SK-N-SH (cell line): ENCODE data around the gene FARSB.

Experiments used
- EP300 ChIP-seq, 2 experiments: IDR thresholded peaks; 2 replicates each; pipeline versions ENCODE4 v1.4.0 to v1.6.1; 2012; ENCODE audit warnings: borderline replicate concordance in 1 of 2, low read depth in 1 of 2, low read length in 1 of 2
- FOSL2 ChIP-seq: IDR thresholded peaks from 2 replicates; pipeline ENCODE4 v1.4.0; 2012; ENCODE audit warnings: low read depth, mild to moderate bottlenecking, moderate library complexity, borderline replicate concordance
- MAX ChIP-seq: IDR thresholded peaks from 2 replicates; pipeline ENCODE4 v1.4.0; 2012; ENCODE audit warnings: low read depth
- MXI1 ChIP-seq: IDR thresholded peaks from 2 replicates; pipeline ENCODE4 v1.6.1; 2012; ENCODE audit warnings: mild to moderate bottlenecking, low read depth, low read length, improper control_type of control experiment
- POLR2AphosphoS5 ChIP-seq: IDR thresholded peaks from 2 replicates; pipeline ENCODE4 v1.6.1; 2012; ENCODE audit warnings: low read depth, low read length
- RAD21 ChIP-seq: IDR thresholded peaks from 2 replicates; pipeline ENCODE4 v1.6.1; 2012; ENCODE audit warnings: mild to moderate bottlenecking, low read length
- SIN3A ChIP-seq: IDR thresholded peaks from 2 replicates; pipeline ENCODE4 v1.6.1; 2012; ENCODE audit warnings: low read depth, mild to moderate bottlenecking, low read length, moderate library complexity, borderline replicate concordance
- TAF1 ChIP-seq: IDR thresholded peaks from 2 replicates; pipeline ENCODE4 v1.6.1; 2012; ENCODE audit warnings: low read depth, mild to moderate bottlenecking, low read length, moderate library complexity, borderline replicate concordance
- USF2 ChIP-seq: fragments of 150-350 bp; IDR thresholded peaks from 2 replicates; pipeline ENCODE4 v1.6.1; 2017; ENCODE audit warnings: antibody characterized with exemption, low read length, low read depth, borderline replicate concordance
- YY1 ChIP-seq: IDR thresholded peaks from 2 replicates; pipeline ENCODE4 v1.4.0; 2012; ENCODE audit warnings: low read depth, mild to moderate bottlenecking
- ZBTB33 ChIP-seq: IDR thresholded peaks from 2 replicates; pipeline ENCODE4 v1.4.0; 2012; ENCODE audit warnings: low read depth, borderline replicate concordance
- TF ChIP-seq, protein P1 (sequence below): fragments of 200-600 bp; sonication (generic); IDR thresholded peaks from 2 replicates; pipeline ENCODE4 v1.6.1; 2017; ENCODE audit warnings: antibody characterized with exemption, mild to moderate bottlenecking, moderate library complexity
- TF ChIP-seq, protein P2 (sequence below): IDR thresholded peaks from 2 replicates; pipeline ENCODE4 v1.4.0; 2012; ENCODE audit warnings: low read depth, borderline replicate concordance
- TF ChIP-seq, protein P3 (sequence below): IDR thresholded peaks from 2 replicates; pipeline ENCODE4 v1.6.1; 2012; ENCODE audit warnings: mild to moderate bottlenecking, low read depth, low read length, moderate library complexity

GRCh38 chr2:222637067-222637466 lies 18.8 kb downstream of the FARSB start:
- TF ChIP-seq, protein P1, sequence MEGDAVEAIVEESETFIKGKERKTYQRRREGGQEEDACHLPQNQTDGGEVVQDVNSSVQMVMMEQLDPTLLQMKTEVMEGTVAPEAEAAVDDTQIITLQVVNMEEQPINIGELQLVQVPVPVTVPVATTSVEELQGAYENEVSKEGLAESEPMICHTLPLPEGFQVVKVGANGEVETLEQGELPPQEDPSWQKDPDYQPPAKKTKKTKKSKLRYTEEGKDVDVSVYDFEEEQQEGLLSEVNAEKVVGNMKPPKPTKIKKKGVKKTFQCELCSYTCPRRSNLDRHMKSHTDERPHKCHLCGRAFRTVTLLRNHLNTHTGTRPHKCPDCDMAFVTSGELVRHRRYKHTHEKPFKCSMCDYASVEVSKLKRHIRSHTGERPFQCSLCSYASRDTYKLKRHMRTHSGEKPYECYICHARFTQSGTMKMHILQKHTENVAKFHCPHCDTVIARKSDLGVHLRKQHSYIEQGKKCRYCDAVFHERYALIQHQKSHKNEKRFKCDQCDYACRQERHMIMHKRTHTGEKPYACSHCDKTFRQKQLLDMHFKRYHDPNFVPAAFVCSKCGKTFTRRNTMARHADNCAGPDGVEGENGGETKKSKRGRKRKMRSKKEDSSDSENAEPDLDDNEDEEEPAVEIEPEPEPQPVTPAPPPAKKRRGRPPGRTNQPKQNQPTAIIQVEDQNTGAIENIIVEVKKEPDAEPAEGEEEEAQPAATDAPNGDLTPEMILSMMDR, result no peak
- TF ChIP-seq MAX (no peak), RAD21 (no peak), EP300 (IDR thresholded peaks at IDR 0.05; ENCODE audit: borderline replicate concordance in 1 of 2, low read depth in 1 of 2, low read length in 1 of 2) (no peak), ZBTB33 (no peak), SIN3A (no peak), FOSL2 (no peak), POLR2AphosphoS5 (no peak), MXI1 (no peak), TAF1 (no peak), YY1 (no peak), USF2 (no peak)
- TF ChIP-seq, protein P2, sequence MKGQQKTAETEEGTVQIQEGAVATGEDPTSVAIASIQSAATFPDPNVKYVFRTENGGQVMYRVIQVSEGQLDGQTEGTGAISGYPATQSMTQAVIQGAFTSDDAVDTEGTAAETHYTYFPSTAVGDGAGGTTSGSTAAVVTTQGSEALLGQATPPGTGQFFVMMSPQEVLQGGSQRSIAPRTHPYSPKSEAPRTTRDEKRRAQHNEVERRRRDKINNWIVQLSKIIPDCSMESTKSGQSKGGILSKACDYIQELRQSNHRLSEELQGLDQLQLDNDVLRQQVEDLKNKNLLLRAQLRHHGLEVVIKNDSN, result no peak
- TF ChIP-seq, protein P3, sequence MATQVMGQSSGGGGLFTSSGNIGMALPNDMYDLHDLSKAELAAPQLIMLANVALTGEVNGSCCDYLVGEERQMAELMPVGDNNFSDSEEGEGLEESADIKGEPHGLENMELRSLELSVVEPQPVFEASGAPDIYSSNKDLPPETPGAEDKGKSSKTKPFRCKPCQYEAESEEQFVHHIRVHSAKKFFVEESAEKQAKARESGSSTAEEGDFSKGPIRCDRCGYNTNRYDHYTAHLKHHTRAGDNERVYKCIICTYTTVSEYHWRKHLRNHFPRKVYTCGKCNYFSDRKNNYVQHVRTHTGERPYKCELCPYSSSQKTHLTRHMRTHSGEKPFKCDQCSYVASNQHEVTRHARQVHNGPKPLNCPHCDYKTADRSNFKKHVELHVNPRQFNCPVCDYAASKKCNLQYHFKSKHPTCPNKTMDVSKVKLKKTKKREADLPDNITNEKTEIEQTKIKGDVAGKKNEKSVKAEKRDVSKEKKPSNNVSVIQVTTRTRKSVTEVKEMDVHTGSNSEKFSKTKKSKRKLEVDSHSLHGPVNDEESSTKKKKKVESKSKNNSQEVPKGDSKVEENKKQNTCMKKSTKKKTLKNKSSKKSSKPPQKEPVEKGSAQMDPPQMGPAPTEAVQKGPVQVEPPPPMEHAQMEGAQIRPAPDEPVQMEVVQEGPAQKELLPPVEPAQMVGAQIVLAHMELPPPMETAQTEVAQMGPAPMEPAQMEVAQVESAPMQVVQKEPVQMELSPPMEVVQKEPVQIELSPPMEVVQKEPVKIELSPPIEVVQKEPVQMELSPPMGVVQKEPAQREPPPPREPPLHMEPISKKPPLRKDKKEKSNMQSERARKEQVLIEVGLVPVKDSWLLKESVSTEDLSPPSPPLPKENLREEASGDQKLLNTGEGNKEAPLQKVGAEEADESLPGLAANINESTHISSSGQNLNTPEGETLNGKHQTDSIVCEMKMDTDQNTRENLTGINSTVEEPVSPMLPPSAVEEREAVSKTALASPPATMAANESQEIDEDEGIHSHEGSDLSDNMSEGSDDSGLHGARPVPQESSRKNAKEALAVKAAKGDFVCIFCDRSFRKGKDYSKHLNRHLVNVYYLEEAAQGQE, result no peak
